GM12892 (cell line): ENCODE results near the gene BLACAT1.

ENCODE experiments used
- POLR2A ChIP-seq: IDR thresholded peaks from 2 replicates; pipeline ENCODE4 v1.6.1; 2011; ENCODE audit warnings: low read depth, low read length, control low read depth
- POLR2AphosphoS5 ChIP-seq: IDR thresholded peaks from 2 replicates; pipeline ENCODE4 v1.6.1; 2011; ENCODE audit warnings: low read depth, low read length, control low read depth
- TAF1 ChIP-seq: IDR thresholded peaks from 2 replicates; pipeline ENCODE4 v1.6.1; 2011; ENCODE audit warnings: low read depth, mild to moderate bottlenecking, control low read depth, low read length, borderline replicate concordance

DNA sequence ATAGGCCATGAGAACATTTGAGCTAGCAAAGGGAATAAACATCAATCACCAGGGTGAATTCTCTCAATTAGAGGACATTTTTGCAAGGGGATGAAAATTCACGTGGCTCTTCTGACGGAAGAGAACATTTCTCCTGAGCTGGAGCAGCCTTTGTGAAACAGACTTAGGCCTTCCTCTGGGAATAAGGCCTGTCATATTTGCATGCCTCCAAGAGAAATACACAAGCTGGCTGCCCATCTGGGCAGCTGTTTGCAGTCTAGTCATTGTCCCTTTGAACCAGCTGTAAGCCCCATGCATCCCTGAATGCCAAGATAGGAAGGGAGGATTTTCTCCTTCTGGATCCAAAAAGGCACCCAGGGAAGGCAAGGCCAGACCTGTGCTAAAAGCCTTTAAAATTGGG lies 39.5 kb downstream of the BLACAT1 start:
- TF ChIP-seq POLR2AphosphoS5 (no peak), POLR2A (no peak), TAF1 (no peak)
